ENCODE data around the gene NUP205.
A peak's percentile ranks its signal among the peaks of the same experiment; 100 is the strongest.

Gene NUP205

GRCh38 chr7:135560631-135561030 is 2.9 kb downstream of the NUP205 start:
- H3K4me3 ChIP-seq (replicated peaks in 1 of 2; ENCODE audit: low read depth in 2 of 2, low read length in 2 of 2): no peak overlapping the region
- DNase-seq (ENCODE audit: low read depth in 2 of 2): no peak
- no peak for TF ChIP-seq CTCF (IDR thresholded peaks at IDR 0.05; ENCODE audit: low read depth, low read length)

- no peak for DNase-seq (ENCODE audit: low read depth in 2 of 2)
- no peak for TF ChIP-seq CTCF (IDR thresholded peaks at IDR 0.05; ENCODE audit: low read depth, low read length)
- no peak overlapping the region for H3K4me3 ChIP-seq (replicated peaks in 1 of 2; ENCODE audit: low read depth in 2 of 2, low read length in 2 of 2)
These were observed 5.0 kb downstream of the NUP205 start for GRCh38 chr7:135562720-135563119.

GRCh38 chr7:135571834-135572233 is 14.1 kb downstream of the NUP205 start:
- no peak for DNase-seq (ENCODE audit: low read depth in 2 of 2)
- TF ChIP-seq CTCF (IDR thresholded peaks at IDR 0.05; ENCODE audit: low read depth, low read length): no peak
- H3K4me3 ChIP-seq (replicated peaks in 1 of 2; ENCODE audit: low read depth in 2 of 2, low read length in 2 of 2): no peak overlapping the region

GRCh38 chr7:135573541-135573940 is 15.8 kb downstream of the NUP205 start:
- TF ChIP-seq CTCF (IDR thresholded peaks at IDR 0.05; ENCODE audit: low read depth, low read length): no peak
- no peak overlapping the region for H3K4me3 ChIP-seq (replicated peaks in 1 of 2; ENCODE audit: low read depth in 2 of 2, low read length in 2 of 2)
- DNase-seq (ENCODE audit: low read depth in 2 of 2): no peak

GRCh38 chr7:135575296-135575695 is 17.6 kb downstream of the NUP205 start:
- DNase-seq (ENCODE audit: low read depth in 2 of 2): no peak
- H3K4me3 ChIP-seq (replicated peaks in 1 of 2; ENCODE audit: low read depth in 2 of 2, low read length in 2 of 2): no peak overlapping the region
- no peak for TF ChIP-seq CTCF (IDR thresholded peaks at IDR 0.05; ENCODE audit: low read depth, low read length)

- peak in 1 of 2 donors; percentile 18 for DNase-seq (ENCODE audit: low read depth in 2 of 2)
These were observed 20.9 kb downstream of the NUP205 start for GRCh38 chr7:135578569-135578968.

More at GRCh38 chr7:135578569-135578968, 20.9 kb downstream of the NUP205 start:
- TF ChIP-seq CTCF (IDR thresholded peaks at IDR 0.05; ENCODE audit: low read depth, low read length): no peak
- no peak overlapping the region for H3K4me3 ChIP-seq (replicated peaks in 1 of 2; ENCODE audit: low read depth in 2 of 2, low read length in 2 of 2)
